ENCODE measurements around the gene WDR1.

DNA sequence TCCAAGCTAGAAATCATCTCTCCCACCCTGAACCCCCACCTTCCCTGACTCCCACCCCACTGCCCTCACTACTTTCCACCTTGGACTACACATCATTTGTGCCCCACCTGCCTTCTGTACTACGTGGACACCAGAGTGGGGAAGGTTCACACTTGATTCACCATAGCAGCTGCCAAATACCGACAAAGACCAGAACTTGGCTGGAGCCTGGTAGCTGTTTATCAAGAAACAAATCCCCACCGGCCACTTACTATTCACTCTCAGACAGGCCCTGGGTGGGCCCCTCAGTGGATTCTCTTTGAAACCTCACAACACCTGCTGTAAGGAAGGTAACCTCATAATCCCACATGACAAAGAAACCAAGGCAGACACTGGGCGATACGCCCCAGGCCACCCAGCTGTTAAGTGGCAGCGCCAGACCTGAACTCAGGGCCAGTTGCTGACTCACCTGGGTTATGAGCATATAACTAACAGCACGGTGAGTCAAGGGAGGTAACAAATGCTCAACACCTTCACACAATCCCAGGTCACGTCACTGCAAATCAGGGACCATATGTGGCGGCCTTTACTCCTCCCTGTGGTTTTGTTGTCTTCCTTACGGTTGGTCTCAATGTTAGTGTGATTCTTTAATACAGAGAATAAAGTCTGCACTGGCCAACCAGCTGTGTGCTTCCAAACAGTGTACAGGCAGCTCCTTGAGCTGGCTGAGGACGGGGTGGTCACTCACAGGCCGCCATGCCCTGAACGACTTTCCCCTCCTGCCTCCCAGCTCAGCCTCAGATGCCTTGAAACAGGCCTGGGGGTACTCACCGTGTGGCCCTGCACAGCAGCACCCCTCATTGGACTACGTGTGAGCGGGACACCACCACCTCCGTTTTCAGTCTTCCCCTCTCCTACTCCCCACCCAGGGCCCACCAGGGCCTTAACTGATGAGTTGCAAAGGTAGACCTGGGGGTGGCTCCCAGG lies 7.5 kb downstream of the WDR1 start:
- TF ChIP-seq, protein P1, sequence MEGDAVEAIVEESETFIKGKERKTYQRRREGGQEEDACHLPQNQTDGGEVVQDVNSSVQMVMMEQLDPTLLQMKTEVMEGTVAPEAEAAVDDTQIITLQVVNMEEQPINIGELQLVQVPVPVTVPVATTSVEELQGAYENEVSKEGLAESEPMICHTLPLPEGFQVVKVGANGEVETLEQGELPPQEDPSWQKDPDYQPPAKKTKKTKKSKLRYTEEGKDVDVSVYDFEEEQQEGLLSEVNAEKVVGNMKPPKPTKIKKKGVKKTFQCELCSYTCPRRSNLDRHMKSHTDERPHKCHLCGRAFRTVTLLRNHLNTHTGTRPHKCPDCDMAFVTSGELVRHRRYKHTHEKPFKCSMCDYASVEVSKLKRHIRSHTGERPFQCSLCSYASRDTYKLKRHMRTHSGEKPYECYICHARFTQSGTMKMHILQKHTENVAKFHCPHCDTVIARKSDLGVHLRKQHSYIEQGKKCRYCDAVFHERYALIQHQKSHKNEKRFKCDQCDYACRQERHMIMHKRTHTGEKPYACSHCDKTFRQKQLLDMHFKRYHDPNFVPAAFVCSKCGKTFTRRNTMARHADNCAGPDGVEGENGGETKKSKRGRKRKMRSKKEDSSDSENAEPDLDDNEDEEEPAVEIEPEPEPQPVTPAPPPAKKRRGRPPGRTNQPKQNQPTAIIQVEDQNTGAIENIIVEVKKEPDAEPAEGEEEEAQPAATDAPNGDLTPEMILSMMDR (IDR thresholded peaks at IDR 0.05; ENCODE audit: low read length) = no peak
- TF ChIP-seq EZH2 (IDR thresholded peaks at IDR 0.05; ENCODE audit: borderline replicate concordance, low read length) = no peak

All from OCI-LY1 (cell line).